GM11168 (cell line): Measurements from ENCODE around the gene RGL1.

Source experiments
- in situ Hi-C: fragments of 300-500 bp; cut with MboI; formaldehyde crosslinking; loops from one replicate; pipeline ENCODE4 v1.12.0; 2022; ENCODE audit warnings: low sequenced_read_pairs; ENCODE audit not compliant: unreplicated experiment

RGL1 gene

DNA sequence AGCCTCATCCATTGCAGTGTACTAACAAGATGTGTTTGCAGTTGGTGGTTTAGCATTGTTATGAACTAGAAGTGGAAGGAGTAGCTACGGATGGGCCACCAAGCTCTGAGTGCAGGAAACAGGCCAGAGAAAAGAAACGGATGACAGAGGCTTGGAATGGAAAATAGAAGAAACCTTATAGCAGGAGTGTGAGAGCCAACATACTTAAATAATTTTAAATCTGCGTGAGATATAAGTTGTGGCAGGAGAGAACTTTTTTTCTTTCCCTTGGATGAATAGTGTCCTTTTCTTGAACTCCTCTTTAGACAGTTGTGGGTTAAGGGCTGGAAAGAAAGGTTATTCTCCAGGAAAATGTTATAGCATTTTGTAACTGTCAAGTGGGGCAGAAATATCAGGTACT, 54.2 kb downstream of the RGL1 start:
- in situ Hi-C loops, result no loop called here

GRCh38 chr1:183859831-183860230, 54.9 kb downstream of the RGL1 start:
- in situ Hi-C loops, result no loop called here

DNA sequence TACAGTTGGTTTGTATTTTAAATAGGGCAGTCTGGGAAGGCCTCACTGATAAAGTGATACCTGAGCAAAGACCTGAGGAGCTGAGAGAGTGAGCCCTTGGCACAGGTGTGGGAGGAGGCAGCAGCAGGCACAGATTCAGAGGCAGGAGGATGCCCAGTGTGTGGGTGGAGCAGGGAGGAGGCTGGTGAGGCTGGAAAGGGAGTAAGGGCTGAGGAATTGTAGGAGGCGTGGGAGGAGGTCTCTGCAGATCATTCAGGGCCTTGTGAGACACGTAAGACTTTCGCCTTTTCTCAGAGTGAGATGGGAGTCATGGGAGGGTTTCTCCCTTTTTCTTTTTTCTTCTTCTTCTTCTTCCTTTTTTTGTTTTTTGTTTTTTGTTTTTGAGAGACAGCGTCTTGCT, 58.0 kb downstream of the RGL1 start:
- in situ Hi-C loops, result no loop called here

DNA sequence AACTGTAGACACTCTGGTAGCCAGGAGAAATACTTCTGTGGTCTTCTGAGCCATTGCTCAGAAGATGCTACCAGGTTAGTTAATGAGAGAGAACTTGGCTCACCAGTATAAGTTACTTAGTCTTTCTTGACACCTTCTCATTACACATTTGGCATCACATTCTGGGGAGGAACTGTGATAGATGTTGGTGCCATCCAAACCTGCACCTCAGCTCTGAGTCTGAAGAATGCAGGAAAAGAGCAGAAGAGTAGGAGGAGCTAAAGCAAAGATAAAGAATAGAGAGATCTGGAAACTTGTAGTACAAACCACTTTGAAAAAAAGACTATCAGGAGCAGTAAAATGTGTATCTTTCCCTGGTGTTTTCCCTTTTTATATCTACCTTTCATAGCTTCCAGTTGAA, 58.9 kb downstream of the RGL1 start:
- in situ Hi-C loops, result no loop called here

DNA sequence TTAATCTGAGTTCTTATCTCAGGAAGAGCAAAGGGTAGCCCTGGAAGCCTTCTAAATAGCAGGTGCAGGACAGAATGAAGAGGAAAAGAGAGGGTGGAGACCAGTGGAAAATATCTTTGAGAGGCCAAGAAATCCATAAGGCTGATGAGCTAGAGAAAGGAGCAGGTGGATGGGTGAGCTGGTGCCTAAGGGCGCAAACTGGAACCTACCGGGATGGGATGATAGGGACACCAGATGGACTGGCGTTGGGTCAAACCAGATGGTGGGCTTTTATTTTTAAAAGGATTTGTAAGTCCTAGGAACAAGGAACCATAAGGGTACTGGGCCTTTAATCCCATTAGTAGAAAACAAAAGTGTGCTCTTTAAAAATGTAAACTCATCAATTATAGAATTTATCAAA, 59.7 kb downstream of the RGL1 start:
- in situ Hi-C loops, result no loop called here

- in situ Hi-C loops, result no loop called here
Measured at GRCh38 chr1:183869230-183869629, 64.3 kb downstream of the RGL1 start.

GRCh38 chr1:183869664-183870063, 64.7 kb downstream of the RGL1 start:
- in situ Hi-C loops, result no loop called here

GRCh38 chr1:183870351-183871077, 65.6 kb downstream of the RGL1 start:
- in situ Hi-C loops, result no loop called here

GRCh38 chr1:183871142-183871541, 66.2 kb downstream of the RGL1 start:
- in situ Hi-C loops, result no loop called here

DNA sequence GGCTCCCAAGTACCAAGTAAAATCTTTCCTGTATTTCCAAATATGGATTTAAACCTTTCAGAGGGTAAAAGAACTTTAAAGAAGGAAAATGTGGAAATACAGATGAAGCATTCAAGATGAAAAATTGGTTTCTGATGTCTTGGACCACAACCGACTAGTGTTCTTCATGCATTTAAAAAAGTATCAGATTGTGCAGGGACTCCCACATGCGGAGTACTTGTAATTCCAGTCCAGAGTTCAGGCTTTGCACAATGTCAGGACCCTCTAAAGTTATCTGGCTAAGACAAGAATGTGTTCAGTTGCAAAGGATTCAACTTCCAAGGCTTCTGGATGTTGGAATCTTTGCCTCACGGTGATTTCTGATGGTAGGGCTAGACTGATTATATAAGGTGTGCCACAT, 66.7 kb downstream of the RGL1 start:
- in situ Hi-C loops, result no loop called here

DNA sequence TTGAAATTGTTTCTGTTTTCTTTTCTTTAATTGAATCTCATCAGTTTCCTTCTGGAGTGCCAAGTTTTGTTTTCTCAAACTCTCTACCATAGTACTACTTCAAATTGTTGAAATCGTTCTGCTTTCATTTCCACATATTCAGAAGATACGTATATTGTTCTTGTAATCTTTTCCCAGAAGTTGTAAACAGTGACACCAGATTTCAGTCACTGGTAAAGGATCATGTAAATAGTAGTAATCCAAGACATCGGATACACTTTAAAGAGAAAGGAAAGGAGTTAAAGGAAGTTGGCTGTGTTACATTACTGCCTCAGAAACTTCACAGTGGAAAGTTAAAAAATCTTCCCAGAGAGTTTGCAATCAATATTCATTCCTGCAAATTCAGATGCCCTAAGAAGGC, 67.5 kb downstream of the RGL1 start:
- in situ Hi-C loops, result no loop called here

- in situ Hi-C loops, result no loop called here
Measured at GRCh38 chr1:183873642-183874041, 68.7 kb downstream of the RGL1 start.

DNA sequence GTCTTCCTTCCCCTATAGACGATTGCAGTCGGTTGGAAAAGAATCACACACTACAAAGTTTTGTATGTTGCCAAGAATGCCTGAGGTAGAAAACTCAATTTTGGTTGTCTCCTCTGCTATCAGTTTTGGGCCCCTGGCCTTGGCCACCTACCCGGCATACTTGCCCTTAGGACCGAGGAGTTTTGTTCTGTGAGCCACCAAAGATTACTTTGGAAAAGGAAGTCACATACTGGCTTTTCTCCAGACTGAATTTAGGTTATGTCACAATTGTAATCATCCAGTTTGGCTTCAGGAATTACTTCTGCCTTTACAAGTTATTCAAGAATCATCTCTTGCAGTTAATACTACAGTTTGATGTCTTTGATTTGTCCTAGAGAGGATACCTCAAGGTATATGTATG, 71.4 kb downstream of the RGL1 start:
- in situ Hi-C loops, result no loop called here

DNA sequence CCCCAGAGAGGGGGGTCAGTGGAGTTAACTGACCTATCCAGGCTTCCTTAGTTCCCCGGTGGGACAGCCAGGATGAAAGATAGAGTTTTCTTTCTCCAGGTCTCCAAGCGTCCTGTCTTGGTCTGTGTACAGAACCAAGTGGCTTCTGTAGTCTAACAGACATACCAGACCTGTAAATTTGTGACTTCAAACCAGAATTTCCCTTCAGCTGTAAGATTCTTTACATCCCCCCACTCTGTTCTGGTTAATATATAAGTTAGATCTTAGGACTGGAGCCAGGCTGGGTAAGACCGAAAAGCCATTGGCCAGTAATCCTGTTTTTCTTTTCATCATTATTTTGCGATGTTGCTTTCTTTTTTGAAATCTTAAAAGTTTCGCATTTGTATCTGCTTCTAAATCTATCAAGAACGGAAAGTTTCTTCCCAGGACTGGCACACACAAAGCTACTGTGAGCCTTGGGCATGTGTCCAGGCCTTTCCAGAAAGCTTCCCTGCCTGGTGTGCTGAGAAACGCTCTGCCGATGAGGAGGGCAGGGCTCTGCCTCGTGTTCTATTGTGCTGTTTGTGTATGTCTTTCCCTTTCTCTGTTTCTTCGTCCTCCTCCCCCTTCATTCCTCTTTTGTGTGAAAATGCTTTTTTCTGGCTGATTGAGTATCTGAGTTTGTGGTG, 72.3 kb downstream of the RGL1 start:
- in situ Hi-C loops, result no loop called here

DNA sequence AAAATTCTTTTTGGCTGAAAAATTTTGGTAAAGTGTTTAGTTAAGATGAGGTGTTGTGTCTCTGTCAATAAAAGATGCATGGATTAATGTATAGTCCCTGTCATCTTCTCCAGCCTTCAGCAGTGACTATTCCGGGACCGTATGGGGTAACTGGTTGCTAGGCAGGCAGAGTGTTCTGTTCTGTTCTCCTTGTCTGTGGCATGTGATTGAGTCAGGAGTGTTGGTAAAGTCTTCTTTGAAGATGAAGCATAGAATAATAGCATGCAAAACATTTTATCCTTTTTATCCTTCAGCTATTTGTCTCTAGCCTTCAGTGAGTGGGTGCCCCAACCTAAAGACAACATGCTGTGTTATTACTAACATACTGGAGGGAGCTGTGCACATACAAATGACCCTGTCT, 74.6 kb downstream of the RGL1 start:
- in situ Hi-C loops, result no loop called here

GRCh38 chr1:183879966-183880365, 75.0 kb downstream of the RGL1 start:
- in situ Hi-C loops, result no loop called here

- in situ Hi-C loops, result no loop called here
Measured at GRCh38 chr1:183880531-183881243, 75.8 kb downstream of the RGL1 start.

- in situ Hi-C loops, result no loop called here
Measured at GRCh38 chr1:183881387-183882131, 76.6 kb downstream of the RGL1 start.

- in situ Hi-C loops, result no loop called here
Measured at GRCh38 chr1:183882335-183883167, 77.6 kb downstream of the RGL1 start.

GRCh38 chr1:183883623-183884022, 78.7 kb downstream of the RGL1 start:
- in situ Hi-C loops, result no loop called here
